KMS-11 (cell line): ENCODE measurements around the gene TMEM187.
A peak's percentile ranks its signal among the peaks of the same experiment; 100 is the strongest.

Experiments
- H2AFZ ChIP-seq: fragments of 200-600 bp; sonication (generic); 2 replicates; pipeline ENCODE4 v1.6.1; 2016; ENCODE audit warnings: antibody characterized with exemption, mixed run types, low read depth
- H3K27ac ChIP-seq: fragments of 200-600 bp; sonication (generic); 2 replicates; pipeline ENCODE4 v1.6.1; 2016; ENCODE audit warnings: mild to moderate bottlenecking, mixed run types
- H3K27me3 ChIP-seq: fragments of 200-600 bp; sonication (generic); 2 replicates; pipeline ENCODE4 v1.6.1; 2017; ENCODE audit warnings: mild to moderate bottlenecking, low read depth, mixed run types, moderate library complexity; ENCODE audit not compliant: insufficient read depth
- H3K36me3 ChIP-seq: fragments of 200-600 bp; sonication (generic); 2 replicates; pipeline ENCODE4 v1.6.1; 2017; ENCODE audit warnings: mild to moderate bottlenecking, mixed run types; ENCODE audit not compliant: insufficient read depth
- H3K4me1 ChIP-seq: fragments of 200-600 bp; sonication (generic); 2 replicates; pipeline ENCODE4 v1.6.1; 2016; ENCODE audit warnings: mild to moderate bottlenecking, low read depth, mixed run types; ENCODE audit not compliant: poor library complexity, severe bottlenecking
- H3K4me2 ChIP-seq: fragments of 200-600 bp; sonication (generic); 2 replicates; pipeline ENCODE4 v1.7.0; 2016; ENCODE audit warnings: mild to moderate bottlenecking, mixed run types
- H3K4me3 ChIP-seq: fragments of 200-600 bp; sonication (generic); IDR thresholded peaks from 2 replicates; pipeline ENCODE4 v1.6.1; 2017; ENCODE audit warnings: low read depth, low read length, mixed read lengths; ENCODE audit not compliant: insufficient read depth
- H3K79me2 ChIP-seq: fragments of 200-600 bp; sonication (generic); 2 replicates; pipeline ENCODE4 v1.6.1; 2016; ENCODE audit warnings: low read depth, mixed run types; ENCODE audit not compliant: insufficient read depth
- H3K9ac ChIP-seq: fragments of 200-600 bp; sonication (generic); 2 replicates; pipeline ENCODE4 v1.6.1; 2016; ENCODE audit warnings: mild to moderate bottlenecking, mixed run types
- H4K20me1 ChIP-seq: fragments of 200-600 bp; sonication (generic); 2 replicates; pipeline ENCODE4 v1.6.1; 2016; ENCODE audit warnings: mild to moderate bottlenecking, mixed run types; ENCODE audit not compliant: insufficient read depth
- CTCF ChIP-seq: fragments of 200-600 bp; sonication (generic); conservative IDR thresholded peaks from 2 replicates; pipeline ENCODE4 v1.6.1; 2017; ENCODE audit warnings: low read depth, mild to moderate bottlenecking, antibody characterized with exemption, low read length, moderate library complexity, mixed read lengths

Gene TMEM187

GRCh38 chrX:153944800-153945150 is 27.8 kb upstream of the TMEM187 start:
- Histone ChIP-seq H3K27me3 (no peaks in the 10 kb centered on the region), H3K27ac (no peak overlapping the region), H3K36me3 (no peaks in the 10 kb centered on the region), H3K4me1 (peaks cover 4% of the 10 kb centered on the region), H3K4me2 (no peak overlapping the region), H3K4me3 (no peak overlapping the region), H3K79me2 (no peaks in the 10 kb centered on the region), H2AFZ (no peak overlapping the region), H4K20me1 (no peaks in the 10 kb centered on the region), H3K9ac (no peak overlapping the region)
- TF ChIP-seq CTCF: no peak

- no peaks in the 10 kb centered on the region for H3K36me3 ChIP-seq
- no peak overlapping the region for H2AFZ ChIP-seq
- no peak overlapping the region for H3K4me3 ChIP-seq
- H3K27ac ChIP-seq: no peak overlapping the region
- H3K4me2 ChIP-seq: no peak overlapping the region
- H3K4me1 ChIP-seq: peaks cover 4% of the 10 kb centered on the region
- no peak for TF ChIP-seq CTCF
- no peaks in the 10 kb centered on the region for H3K27me3 ChIP-seq
- no peaks in the 10 kb centered on the region for H3K79me2 ChIP-seq
- no peaks in the 10 kb centered on the region for H4K20me1 ChIP-seq
- no peak overlapping the region for H3K9ac ChIP-seq
Observed at GRCh38 chrX:153945956-153946943, 26.3 kb upstream of the TMEM187 start.

- Histone ChIP-seq H2AFZ (no peak overlapping the region), H3K79me2 (no peaks in the 10 kb centered on the region), H3K27ac (no peak overlapping the region; the same call in 1 of the 2 replicates), H3K36me3 (no peaks in the 10 kb centered on the region), H3K4me1 (peaks cover 4% of the 10 kb centered on the region), H3K4me3 (no peak overlapping the region), H3K4me2 (no peak overlapping the region), H3K27me3 (no peaks in the 10 kb centered on the region), H3K9ac (no peak overlapping the region), H4K20me1 (no peaks in the 10 kb centered on the region)
- TF ChIP-seq CTCF: peak; percentile 91
Observed at GRCh38 chrX:153947009-153947769, 25.4 kb upstream of the TMEM187 start.

GRCh38 chrX:153948002-153948466 is 24.5 kb upstream of the TMEM187 start:
- H3K79me2 ChIP-seq: no peaks in the 10 kb centered on the region
- no peak overlapping the region for H3K9ac ChIP-seq
- H3K27me3 ChIP-seq: no peaks in the 10 kb centered on the region
- no peaks in the 10 kb centered on the region for H3K36me3 ChIP-seq
- TF ChIP-seq CTCF: no peak
- H3K27ac ChIP-seq: no peak overlapping the region
- no peak overlapping the region for H2AFZ ChIP-seq
- H4K20me1 ChIP-seq: no peaks in the 10 kb centered on the region
- H3K4me2 ChIP-seq: no peak overlapping the region
- H3K4me1 ChIP-seq: peaks cover 4% of the 10 kb centered on the region
- H3K4me3 ChIP-seq: no peak overlapping the region
